ENCODE results near the gene PRSS33. TPM values are rescaled to one million over a fixed set of nuclear protein-coding genes. Genes with fewer than 3 reads are reported as not detected.

PRSS33 gene
- total and polyA plus RNA-seq, 9 donors = 0.36 to 26.8 (median 0.82) TPM; not detected in 4

DNA sequence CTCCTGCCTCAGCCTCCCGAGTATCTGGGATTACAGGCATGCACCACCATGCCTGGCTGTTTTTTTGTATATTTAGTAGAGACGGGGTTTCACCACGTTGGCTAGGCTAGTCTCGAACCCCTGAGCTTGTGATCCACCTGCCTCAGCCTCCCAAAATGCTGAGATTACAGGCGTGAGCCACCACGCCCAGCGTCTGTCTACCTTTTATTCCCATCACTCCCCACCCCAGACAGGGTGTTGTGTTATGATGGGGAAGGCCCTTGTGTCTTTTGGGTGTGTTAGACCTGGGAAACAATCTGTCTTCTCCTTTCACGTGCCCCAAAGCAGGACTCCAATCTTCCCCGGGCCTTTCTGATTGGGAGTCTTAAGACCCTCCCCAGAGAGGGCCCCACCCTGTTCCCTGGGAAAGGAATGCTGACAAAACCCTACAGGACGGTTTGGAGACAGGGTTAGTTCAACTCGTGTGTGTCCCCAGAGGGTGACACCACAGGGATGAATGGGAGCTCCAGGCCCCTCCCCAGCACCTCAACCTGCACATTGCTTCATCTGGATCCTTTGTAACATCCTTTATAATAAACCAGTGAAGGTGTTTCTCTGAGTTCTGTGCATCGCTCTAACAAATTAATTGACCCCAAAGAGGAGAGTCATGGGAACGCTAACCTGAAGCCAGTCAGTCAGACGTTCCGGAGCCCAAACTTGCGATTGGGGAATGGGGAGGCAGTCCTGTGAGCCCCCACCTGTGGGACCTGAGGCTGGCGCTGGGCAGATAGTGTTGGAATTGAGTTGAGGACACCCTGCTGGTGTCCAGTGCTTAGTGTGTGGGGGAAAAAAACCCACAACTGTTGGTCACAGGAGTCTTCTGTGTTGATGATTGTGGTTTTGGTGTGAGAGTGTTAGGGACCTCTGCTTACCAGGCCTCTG is 7.1 kb downstream of the PRSS33 start:
- H3K36me3 ChIP-seq = no peaks in the 10 kb centered on the region
- peaks cover 16% of the 10 kb centered on the region for H3K4me1 ChIP-seq (ENCODE audit: insufficient read depth)
- WGBS, 3 donors = 59 to 65% (median 61%) methylated on average over 17 of the region's 17 CpGs
- TF ChIP-seq, protein P1, sequence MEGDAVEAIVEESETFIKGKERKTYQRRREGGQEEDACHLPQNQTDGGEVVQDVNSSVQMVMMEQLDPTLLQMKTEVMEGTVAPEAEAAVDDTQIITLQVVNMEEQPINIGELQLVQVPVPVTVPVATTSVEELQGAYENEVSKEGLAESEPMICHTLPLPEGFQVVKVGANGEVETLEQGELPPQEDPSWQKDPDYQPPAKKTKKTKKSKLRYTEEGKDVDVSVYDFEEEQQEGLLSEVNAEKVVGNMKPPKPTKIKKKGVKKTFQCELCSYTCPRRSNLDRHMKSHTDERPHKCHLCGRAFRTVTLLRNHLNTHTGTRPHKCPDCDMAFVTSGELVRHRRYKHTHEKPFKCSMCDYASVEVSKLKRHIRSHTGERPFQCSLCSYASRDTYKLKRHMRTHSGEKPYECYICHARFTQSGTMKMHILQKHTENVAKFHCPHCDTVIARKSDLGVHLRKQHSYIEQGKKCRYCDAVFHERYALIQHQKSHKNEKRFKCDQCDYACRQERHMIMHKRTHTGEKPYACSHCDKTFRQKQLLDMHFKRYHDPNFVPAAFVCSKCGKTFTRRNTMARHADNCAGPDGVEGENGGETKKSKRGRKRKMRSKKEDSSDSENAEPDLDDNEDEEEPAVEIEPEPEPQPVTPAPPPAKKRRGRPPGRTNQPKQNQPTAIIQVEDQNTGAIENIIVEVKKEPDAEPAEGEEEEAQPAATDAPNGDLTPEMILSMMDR (IDR thresholded peaks at IDR 0.05) = no peak
- TF ChIP-seq POLR2A (IDR thresholded peaks at IDR 0.05) = no peak
- TF ChIP-seq EP300 (IDR thresholded peaks at IDR 0.05) = no peak
- intact Hi-C loops (cut with DNase I) = no loop called here
- DNase-seq = peak in 2 of 5 donors; percentile 11 to 15
- no peaks in the 10 kb centered on the region for H3K9me3 ChIP-seq
- H3K27me3 ChIP-seq = no peaks in the 10 kb centered on the region
- H3K27ac ChIP-seq = no peak overlapping the region
- no peak overlapping the region for H3K4me3 ChIP-seq

DNA sequence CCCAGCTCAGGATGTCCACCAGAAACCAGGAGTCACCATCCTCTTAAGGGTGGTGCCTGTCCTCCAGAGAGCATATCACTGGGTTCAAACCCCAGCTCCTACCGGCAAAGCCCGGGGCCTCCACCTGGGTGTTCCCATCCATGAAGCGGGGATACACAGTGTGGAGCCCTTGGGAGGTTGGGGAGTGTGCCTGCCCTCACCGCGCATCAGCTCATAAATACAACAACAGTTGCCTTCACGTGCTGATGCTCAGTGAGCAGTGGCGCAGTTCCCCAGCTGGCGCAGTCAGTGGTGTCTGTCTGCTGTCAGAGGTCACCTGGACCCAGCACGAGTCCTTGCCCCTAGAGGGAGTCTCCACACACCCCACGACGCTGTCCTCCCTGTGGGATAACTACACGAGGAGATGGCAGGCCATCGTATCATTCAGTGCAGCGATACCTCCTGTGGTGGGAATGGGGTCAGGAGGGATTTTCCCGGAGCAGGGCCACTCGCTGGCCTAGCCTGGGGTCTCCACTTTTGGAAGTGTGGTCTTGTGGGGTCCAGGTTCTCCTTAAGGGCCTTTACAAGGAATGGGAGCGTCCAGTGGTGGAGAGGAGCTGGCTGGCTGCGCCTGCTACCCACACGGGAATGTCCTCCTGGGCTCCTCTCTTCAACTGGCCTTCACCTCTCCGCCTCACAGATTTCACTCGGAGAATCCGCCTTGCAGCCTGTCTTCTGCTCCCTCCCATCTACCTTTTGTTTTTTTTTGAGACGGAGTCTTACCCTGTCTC is 8.0 kb downstream of the PRSS33 start:
- 73% methylated on average over 23 of the region's 23 CpGs for WGBS, 3 donors
- TF ChIP-seq POLR2A (IDR thresholded peaks at IDR 0.05) (no peak), EP300 (IDR thresholded peaks at IDR 0.05) (no peak)
- TF ChIP-seq, protein P1 (IDR thresholded peaks at IDR 0.05) = no peak
- Histone ChIP-seq H3K27ac (no peak overlapping the region), H3K4me1 (ENCODE audit: insufficient read depth) (peaks cover 16% of the 10 kb centered on the region), H3K4me3 (no peak overlapping the region), H3K36me3 (no peaks in the 10 kb centered on the region), H3K9me3 (no peaks in the 10 kb centered on the region), H3K27me3 (no peaks in the 10 kb centered on the region)
- peak in 1 of 5 donors; percentile 29 for DNase-seq
- intact Hi-C loops (cut with DNase I) = no loop called here

DNA sequence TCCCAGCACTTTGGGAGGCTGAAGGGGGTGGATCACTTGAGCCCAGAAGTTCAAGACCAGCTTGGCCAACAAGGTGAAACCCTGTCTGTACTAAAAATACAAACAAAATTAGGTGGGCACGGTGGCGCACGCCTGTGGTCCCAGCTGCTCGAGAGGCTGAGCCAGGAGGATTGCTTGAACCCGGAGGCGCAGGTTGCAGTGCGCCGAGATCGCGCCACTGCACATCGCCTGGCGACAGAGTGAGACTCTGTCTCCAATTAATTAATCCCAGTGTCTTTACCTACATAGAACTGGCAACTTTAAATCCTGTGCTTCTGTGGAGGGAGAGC is 8.8 kb downstream of the PRSS33 start:
- H3K9me3 ChIP-seq = no peaks in the 10 kb centered on the region
- H3K36me3 ChIP-seq = no peaks in the 10 kb centered on the region
- H3K27ac ChIP-seq = peak overlapping the region in 1 of 2 donors; percentile 98
- WGBS, 3 donors = 93 to 96% (median 95%) methylated on average over 12 of the region's 12 CpGs
- intact Hi-C loops (cut with DNase I) = no loop called here
- H3K4me1 ChIP-seq (ENCODE audit: insufficient read depth) = peaks cover 16% of the 10 kb centered on the region
- no peak overlapping the region for H3K4me3 ChIP-seq
- H3K27me3 ChIP-seq = no peaks in the 10 kb centered on the region
- peak in 1 of 5 donors; percentile 27 for DNase-seq
- TF ChIP-seq, protein P1 (IDR thresholded peaks at IDR 0.05) = no peak
- no peak for TF ChIP-seq POLR2A (IDR thresholded peaks at IDR 0.05)
- TF ChIP-seq EP300 (IDR thresholded peaks at IDR 0.05) = no peak

DNA sequence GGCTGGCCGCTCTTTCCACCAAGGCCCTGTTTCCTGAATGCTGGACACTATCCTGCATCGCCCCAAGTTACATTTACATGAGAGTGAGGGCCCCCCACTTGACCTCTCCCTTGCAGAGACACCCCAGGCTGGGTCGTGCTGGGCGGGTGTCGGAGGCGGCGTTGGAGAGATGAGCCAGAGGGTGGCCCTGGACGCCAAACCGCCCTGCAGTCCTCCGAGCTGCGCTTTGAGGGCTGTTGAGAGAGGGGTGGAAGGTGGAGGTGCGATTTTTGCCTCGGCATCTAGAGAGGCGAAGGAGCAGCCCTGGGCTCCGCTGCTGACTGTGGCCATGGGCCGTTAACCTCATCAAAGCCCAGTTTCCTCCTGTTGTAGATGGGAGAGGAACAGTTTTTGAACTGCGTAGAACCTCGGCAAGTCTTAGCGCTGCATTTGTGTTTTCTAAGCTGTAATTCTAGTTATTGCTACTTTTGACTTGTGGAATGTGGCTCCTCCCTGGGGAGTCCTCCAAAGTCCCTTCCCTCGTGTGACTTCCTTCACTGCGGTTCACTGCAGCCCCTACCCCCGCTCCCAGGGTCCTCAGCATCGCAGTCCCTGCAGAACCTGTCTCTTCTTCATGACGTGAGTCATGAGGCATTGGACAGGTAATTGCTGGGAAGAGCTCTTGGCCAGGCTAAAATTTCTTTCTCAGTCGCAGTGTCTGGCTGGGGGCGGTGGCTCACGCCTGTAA is 9.3 kb downstream of the PRSS33 start:
- H3K9me3 ChIP-seq = no peaks in the 10 kb centered on the region
- TF ChIP-seq EP300 (IDR thresholded peaks at IDR 0.05) (no peak), POLR2A (IDR thresholded peaks at IDR 0.05) (no peak)
- TF ChIP-seq, protein P1 (IDR thresholded peaks at IDR 0.05) = no peak
- peaks cover 16% of the 10 kb centered on the region for H3K4me1 ChIP-seq (ENCODE audit: insufficient read depth)
- no peaks in the 10 kb centered on the region for H3K36me3 ChIP-seq
- no peaks in the 10 kb centered on the region for H3K27me3 ChIP-seq
- peak overlapping the region; percentile 62 for H3K4me3 ChIP-seq
- WGBS, 3 donors = 9 to 12% (median 10%) methylated on average over 27 of the region's 27 CpGs
- peak in 4 of 5 donors; percentile 30 to 59 (median 46) for DNase-seq
- intact Hi-C loops (cut with DNase I) = no loop called here
- peak overlapping the region; percentile 98 to 99 for H3K27ac ChIP-seq
